ENCODE results near the gene ARIH1. TPM values are rescaled to one million over a fixed set of nuclear protein-coding genes. Genes with fewer than 3 reads are reported as not detected.
"Not testable (repeated sequence)": the region's sequence is repeated elsewhere in the genome, so short reads cannot be mapped to it uniquely, and the experiment has no call there.

The ARIH1 gene
- total RNA-seq, 2 experiments from 2014 or later: 152 to 160 TPM

DNA sequence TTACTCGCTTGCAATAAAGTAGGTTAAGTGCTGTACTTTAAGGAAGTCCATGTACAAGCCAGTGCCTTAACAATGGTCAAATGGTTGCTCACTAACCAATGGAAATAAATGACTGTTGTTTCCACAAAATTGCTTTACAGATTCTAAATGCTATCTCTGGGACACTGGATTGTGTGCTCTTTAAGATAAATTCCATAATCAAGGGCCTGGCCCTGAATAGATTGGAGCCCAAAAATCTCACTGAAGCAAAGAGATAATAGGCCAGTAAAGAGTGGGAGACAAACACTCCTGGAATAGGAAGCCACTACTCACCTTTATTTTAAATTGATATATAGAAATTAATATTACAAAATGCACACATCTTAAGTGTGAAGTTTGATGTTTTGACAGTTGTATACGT, 118.0 kb downstream of the ARIH1 start:
- H3K27me3 Mint-ChIP-seq: no peaks in the 10 kb centered on the region
- no peak overlapping the region for H3K27ac Mint-ChIP-seq
- no peak overlapping the region for H3K4me3 Mint-ChIP-seq
- no peaks in the 10 kb centered on the region for H3K4me1 Mint-ChIP-seq
- H3K9me3 Mint-ChIP-seq: no peaks in the 10 kb centered on the region
- H3K36me3 Mint-ChIP-seq: peaks cover 5% of the 10 kb centered on the region
- DNase-seq: no peak

- H3K36me3 Mint-ChIP-seq: peaks cover under 1% of the 10 kb centered on the region
- no peaks in the 10 kb centered on the region for H3K4me1 Mint-ChIP-seq
- no peak overlapping the region for H3K4me3 Mint-ChIP-seq
- no peak overlapping the region for H3K27ac Mint-ChIP-seq
- no peaks in the 10 kb centered on the region for H3K9me3 Mint-ChIP-seq
- no peaks in the 10 kb centered on the region for H3K27me3 Mint-ChIP-seq
- no peak for DNase-seq
Observed at GRCh38 chr15:72592676-72593075, 118.5 kb downstream of the ARIH1 start.

- H3K4me3 Mint-ChIP-seq: no peak overlapping the region
- H3K27me3 Mint-ChIP-seq: no peaks in the 10 kb centered on the region
- H3K36me3 Mint-ChIP-seq: no peaks in the 10 kb centered on the region
- no peaks in the 10 kb centered on the region for H3K9me3 Mint-ChIP-seq
- H3K4me1 Mint-ChIP-seq: no peaks in the 10 kb centered on the region
- H3K27ac Mint-ChIP-seq: no peak overlapping the region
- DNase-seq: no peak
Observed at GRCh38 chr15:72593838-72594237, 119.7 kb downstream of the ARIH1 start.

DNA sequence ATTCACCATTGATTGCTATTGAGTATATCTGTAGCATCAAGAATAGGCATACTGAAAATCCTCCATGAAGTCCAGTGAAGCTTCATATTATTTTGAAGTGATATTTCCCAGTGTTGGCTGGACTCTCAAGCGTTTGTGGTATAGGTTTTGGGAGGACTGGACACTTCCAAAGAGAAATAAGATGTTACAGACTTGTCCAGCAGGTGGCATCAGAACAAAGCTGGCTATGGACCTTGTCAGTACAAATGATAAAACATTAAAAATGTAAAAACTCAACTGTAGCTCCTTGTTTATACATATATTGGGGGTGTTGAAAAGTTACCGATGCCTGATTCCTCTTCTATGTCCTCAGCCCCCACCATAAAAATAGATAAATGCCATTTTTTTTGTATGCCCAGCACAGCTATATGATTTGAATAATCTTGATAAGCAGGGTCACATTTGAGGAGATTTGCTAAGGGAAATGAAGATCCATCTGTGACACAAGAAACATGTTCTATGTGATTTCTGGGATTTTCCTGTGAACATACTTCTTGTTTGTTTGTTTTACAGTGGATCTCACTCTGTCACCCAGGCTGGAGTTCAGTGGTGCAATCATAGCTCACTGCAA, 125.8 kb downstream of the ARIH1 start:
- Mint-ChIP-seq H3K4me1 (no peaks in the 10 kb centered on the region), H3K36me3 (no peaks in the 10 kb centered on the region), H3K27me3 (no peaks in the 10 kb centered on the region), H3K4me3 (no peak overlapping the region), H3K9me3 (no peaks in the 10 kb centered on the region), H3K27ac (no peak overlapping the region)
- DNase-seq: no peak

DNA sequence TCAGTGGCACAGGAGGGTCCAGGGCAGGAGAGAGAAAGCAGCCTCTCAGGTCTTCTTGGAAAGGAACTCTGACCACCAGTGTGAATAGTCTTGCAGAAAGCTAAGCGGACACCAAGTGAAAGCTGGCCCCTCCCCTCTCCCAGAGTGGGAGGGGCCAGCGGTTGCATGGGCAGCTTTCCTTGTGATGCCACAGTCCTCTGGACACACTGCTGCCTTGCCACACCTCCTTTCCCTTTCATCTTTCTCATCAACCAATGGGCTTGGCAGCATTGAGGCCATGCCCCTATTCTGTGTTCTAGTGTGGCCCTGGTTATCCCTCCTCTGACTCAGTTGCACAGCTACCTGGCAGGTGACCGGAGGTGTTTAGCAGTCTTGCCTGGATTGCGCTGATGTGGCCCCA, 130.7 kb downstream of the ARIH1 start:
- no peaks in the 10 kb centered on the region for H3K9me3 Mint-ChIP-seq
- no peak for DNase-seq
- H3K36me3 Mint-ChIP-seq: peaks cover 2% of the 10 kb centered on the region
- no peaks in the 10 kb centered on the region for H3K27me3 Mint-ChIP-seq
- no peak overlapping the region for H3K27ac Mint-ChIP-seq
- H3K4me1 Mint-ChIP-seq: no peaks in the 10 kb centered on the region
- H3K4me3 Mint-ChIP-seq: no peak overlapping the region

DNA sequence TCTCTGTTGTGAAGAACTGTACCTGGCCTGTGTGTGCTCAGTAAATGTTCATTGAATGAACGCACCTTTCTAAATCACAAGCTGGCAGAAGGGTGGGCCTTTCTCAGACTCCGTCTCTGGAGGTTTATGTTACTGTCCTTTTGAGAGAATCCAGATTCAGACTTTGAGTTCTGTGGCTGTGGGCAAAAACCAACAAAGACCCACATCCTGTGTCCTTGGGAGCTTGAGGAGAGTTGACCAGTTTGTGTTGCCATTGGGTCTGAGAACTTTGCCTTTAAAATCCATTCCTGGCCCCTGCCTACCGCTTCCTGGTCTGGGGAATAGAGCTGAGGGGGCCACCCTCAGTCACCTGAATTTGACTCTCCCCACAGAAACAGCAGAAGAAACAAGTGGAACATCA, 134.0 kb downstream of the ARIH1 start:
- H3K4me3 Mint-ChIP-seq, H3K36me3 Mint-ChIP-seq, DNase-seq, H3K9me3 Mint-ChIP-seq, H3K27me3 Mint-ChIP-seq, H3K4me1 Mint-ChIP-seq, H3K27ac Mint-ChIP-seq: not testable (repeated sequence)

DNA sequence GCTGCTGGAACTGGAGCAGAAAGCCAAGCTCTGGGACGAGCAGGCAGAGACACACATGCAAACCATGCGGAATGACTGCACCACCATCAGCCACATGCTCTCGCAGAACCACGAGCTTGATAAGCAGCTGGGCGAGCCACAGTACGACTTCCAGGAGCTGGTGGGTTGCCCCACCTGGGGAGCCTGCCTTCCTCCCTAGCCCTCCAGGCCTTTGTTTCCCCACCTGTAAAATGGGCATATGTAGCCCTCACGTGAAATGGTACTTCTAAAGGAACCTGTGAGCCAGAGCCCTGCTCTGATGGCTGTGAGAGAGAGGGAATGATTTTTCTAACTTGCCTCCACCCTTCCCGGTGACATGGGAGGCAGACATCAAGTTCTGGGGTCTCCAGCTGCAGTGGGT, 135.7 kb downstream of the ARIH1 start:
- no peak overlapping the region for H3K27ac Mint-ChIP-seq
- no peaks in the 10 kb centered on the region for H3K27me3 Mint-ChIP-seq
- H3K9me3 Mint-ChIP-seq: no peaks in the 10 kb centered on the region
- H3K4me3 Mint-ChIP-seq: no peak overlapping the region
- no peaks in the 10 kb centered on the region for H3K4me1 Mint-ChIP-seq
- H3K36me3 Mint-ChIP-seq: peaks cover 2% of the 10 kb centered on the region
- DNase-seq: no peak

- not testable (repeated sequence) for DNase-seq, H3K27ac Mint-ChIP-seq, H3K9me3 Mint-ChIP-seq, H3K27me3 Mint-ChIP-seq, H3K36me3 Mint-ChIP-seq, H3K4me3 Mint-ChIP-seq
- H3K4me1 Mint-ChIP-seq: peaks cover 12% of the 10 kb centered on the region
Observed at GRCh38 chr15:72612324-72612723, 138.2 kb downstream of the ARIH1 start.

GRCh38 chr15:72614810-72615532, 140.8 kb downstream of the ARIH1 start:
- Mint-ChIP-seq H3K4me3 (no peak overlapping the region), H3K9me3 (no peaks in the 10 kb centered on the region), H3K36me3 (no peaks in the 10 kb centered on the region), H3K27ac (no peak overlapping the region), H3K27me3 (no peaks in the 10 kb centered on the region), H3K4me1 (peaks cover 12% of the 10 kb centered on the region)
- no peak for DNase-seq

DNA sequence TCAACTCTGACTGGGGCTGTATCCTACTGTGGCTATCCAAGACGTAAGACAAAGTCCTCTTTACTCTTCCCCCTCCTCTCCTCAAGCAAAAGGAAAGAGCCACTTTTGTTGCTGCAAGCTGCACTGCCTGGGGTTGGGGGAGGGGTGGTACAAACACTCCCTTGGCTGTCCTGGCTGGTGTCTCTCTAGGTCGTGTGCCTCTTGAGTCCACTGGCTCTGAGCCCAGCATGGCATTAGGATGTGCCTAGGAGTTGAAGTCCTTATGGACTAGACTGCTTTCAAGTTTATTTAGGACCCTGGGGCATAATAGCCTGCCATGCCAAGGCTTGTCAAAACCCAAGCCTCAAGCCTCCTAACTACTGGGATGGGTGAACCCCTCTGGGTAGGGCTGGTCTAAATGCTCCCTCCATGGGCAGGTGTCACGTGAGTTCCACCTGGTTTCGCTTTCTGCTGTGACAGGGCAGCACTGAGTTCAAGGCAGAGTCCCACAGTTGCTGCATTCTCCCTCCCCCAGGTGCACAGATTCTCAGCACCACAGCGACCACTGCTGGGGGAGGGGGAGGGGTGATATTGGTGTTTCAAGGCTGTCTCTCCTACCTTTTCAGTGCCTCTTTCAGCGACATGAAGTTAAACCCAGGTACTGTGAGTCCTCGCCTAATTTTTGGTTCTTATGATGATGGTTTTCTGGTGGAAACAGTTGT, 141.6 kb downstream of the ARIH1 start:
- not testable (repeated sequence) for H3K4me3 Mint-ChIP-seq, H3K36me3 Mint-ChIP-seq, H3K27me3 Mint-ChIP-seq, H3K27ac Mint-ChIP-seq, H3K9me3 Mint-ChIP-seq
- H3K4me1 Mint-ChIP-seq: peaks cover 12% of the 10 kb centered on the region
- DNase-seq: peak; percentile 26

GRCh38 chr15:72616491-72617210, 142.5 kb downstream of the ARIH1 start:
- no peaks in the 10 kb centered on the region for H3K27me3 Mint-ChIP-seq
- H3K4me3 Mint-ChIP-seq: no peak overlapping the region
- no peaks in the 10 kb centered on the region for H3K36me3 Mint-ChIP-seq
- no peak for DNase-seq
- H3K27ac Mint-ChIP-seq: no peak overlapping the region
- no peaks in the 10 kb centered on the region for H3K9me3 Mint-ChIP-seq
- H3K4me1 Mint-ChIP-seq: peaks cover 12% of the 10 kb centered on the region

GRCh38 chr15:72623854-72624253, 149.7 kb downstream of the ARIH1 start:
- not testable (repeated sequence) for H3K27me3 Mint-ChIP-seq, H3K9me3 Mint-ChIP-seq, H3K36me3 Mint-ChIP-seq, H3K4me1 Mint-ChIP-seq, H3K4me3 Mint-ChIP-seq, DNase-seq, H3K27ac Mint-ChIP-seq

- H3K4me3 Mint-ChIP-seq, H3K27ac Mint-ChIP-seq, H3K4me1 Mint-ChIP-seq, DNase-seq, H3K9me3 Mint-ChIP-seq, H3K36me3 Mint-ChIP-seq, H3K27me3 Mint-ChIP-seq: not testable (repeated sequence)
Observed at GRCh38 chr15:72626153-72626552, 152.0 kb downstream of the ARIH1 start.

DNA sequence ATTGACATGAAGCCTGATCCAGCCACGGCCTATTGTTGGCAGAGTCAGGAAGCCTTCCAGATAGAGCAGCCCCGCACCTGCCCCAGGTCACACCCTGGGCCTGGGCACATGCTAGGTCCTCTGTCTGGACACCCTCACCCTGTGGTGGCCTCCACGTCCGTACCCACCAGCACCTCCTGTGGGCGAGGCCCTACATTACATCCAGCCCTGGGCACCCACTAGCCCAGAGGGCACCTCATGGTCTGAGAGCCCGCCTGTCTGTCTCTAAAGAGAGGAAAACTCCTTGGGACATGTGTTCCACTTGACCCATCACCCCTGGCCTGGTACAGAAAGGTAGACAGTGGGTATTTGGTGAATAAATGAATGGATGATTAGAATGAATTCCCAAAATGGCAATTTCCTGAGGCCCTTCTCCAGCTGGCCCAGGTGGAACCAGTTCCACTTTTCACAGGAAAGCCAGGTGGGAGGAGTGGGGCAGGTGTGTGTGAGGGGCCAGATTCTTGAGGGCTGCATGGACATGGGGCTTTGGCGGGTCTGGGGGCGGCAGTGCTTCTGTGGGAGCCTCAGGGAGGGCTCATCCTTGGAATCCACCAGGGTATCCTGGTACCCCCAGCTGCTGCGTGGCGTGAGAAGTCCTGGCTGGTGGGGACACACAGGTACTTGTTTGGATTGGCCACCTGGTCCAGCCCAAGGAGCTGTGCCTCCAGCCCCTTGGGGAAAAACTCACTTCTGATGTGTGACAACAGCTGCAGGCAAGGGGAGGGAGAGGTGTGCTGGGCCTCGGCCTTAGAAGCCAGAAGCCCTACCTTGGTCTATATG, 154.3 kb downstream of the ARIH1 start:
- H3K9me3 Mint-ChIP-seq, H3K4me3 Mint-ChIP-seq, H3K4me1 Mint-ChIP-seq, H3K27me3 Mint-ChIP-seq, H3K27ac Mint-ChIP-seq, H3K36me3 Mint-ChIP-seq: not testable (repeated sequence)
- peak; percentile 16 for DNase-seq

All from activated naive CD8-positive, alpha-beta T cell treated with anti-CD3 and anti-CD28 coated beads for 36 hours (primary cell).